ENCODE data around the gene PITPNB.

Gene PITPNB

GRCh38 chr22:27808451-27809225 lies 110.4 kb downstream of the PITPNB start:
- Histone ChIP-seq H3F3A (ENCODE audit: insufficient read depth, low read length) (no peaks in the 10 kb centered on the region), H4K20me1 (ENCODE audit: insufficient read depth, low read length) (no peaks in the 10 kb centered on the region), H3K4me1 (ENCODE audit: insufficient read depth, low read length, severe bottlenecking) (no peaks in the 10 kb centered on the region), H3K79me2 (ENCODE audit: insufficient read depth, low read length) (no peaks in the 10 kb centered on the region), H3K4me2 (ENCODE audit: low read length) (no peak overlapping the region), H3K9me2 (ENCODE audit: low read depth, low read length) (no peaks in the 10 kb centered on the region), H3K9ac (ENCODE audit: low read length) (no peak overlapping the region), H3K9me3 (ENCODE audit: low read length) (no peaks in the 10 kb centered on the region), H3K27me3 (ENCODE audit: insufficient read depth, low read length) (no peaks in the 10 kb centered on the region), H3K36me3 (ENCODE audit: insufficient read depth, low read length) (no peaks in the 10 kb centered on the region), H2AFZ (ENCODE audit: low read length) (no peak overlapping the region), H3K27ac (ENCODE audit: low read depth, low read length, poor library complexity, severe bottlenecking) (no peak overlapping the region), H3K4me3 (ENCODE audit: low read depth, low read length, poor library complexity, severe bottlenecking) (no peak overlapping the region)
- TF ChIP-seq EZH2 (IDR thresholded peaks at IDR 0.05; ENCODE audit: borderline replicate concordance, low read length), result no peak
- TF ChIP-seq CTCF (IDR thresholded peaks at IDR 0.05; ENCODE audit: low read length), result no peak

DNA sequence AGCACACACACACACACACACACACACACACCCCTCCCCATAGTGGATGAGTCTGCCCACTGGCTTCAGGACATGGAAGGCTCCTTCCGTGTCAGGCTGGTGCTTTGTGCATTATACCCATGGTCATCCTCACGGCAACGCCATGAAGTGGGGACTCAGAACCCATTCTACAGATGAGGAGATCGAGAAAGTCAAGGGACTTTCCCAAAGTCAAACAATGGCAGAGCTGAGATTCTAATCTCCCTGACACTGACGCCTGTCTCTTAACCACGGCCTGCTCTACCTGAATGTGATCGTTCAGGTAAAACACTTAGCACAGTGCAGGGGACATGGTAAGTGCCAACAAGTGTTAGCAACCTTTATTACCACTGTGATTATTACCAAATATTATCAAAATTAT lies 113.2 kb downstream of the PITPNB start:
- Histone ChIP-seq H3K4me2 (ENCODE audit: low read length) (no peak overlapping the region), H3K9ac (ENCODE audit: low read length) (no peak overlapping the region), H2AFZ (ENCODE audit: low read length) (no peak overlapping the region), H3K9me2 (ENCODE audit: low read depth, low read length) (no peaks in the 10 kb centered on the region), H3K9me3 (ENCODE audit: low read length) (no peaks in the 10 kb centered on the region), H3F3A (ENCODE audit: insufficient read depth, low read length) (no peaks in the 10 kb centered on the region), H3K79me2 (ENCODE audit: insufficient read depth, low read length) (no peaks in the 10 kb centered on the region), H3K27me3 (ENCODE audit: insufficient read depth, low read length) (no peaks in the 10 kb centered on the region), H3K36me3 (ENCODE audit: insufficient read depth, low read length) (no peaks in the 10 kb centered on the region), H3K4me1 (ENCODE audit: insufficient read depth, low read length, severe bottlenecking) (no peaks in the 10 kb centered on the region), H3K27ac (ENCODE audit: low read depth, low read length, poor library complexity, severe bottlenecking) (no peak overlapping the region), H4K20me1 (ENCODE audit: insufficient read depth, low read length) (no peaks in the 10 kb centered on the region), H3K4me3 (ENCODE audit: low read depth, low read length, poor library complexity, severe bottlenecking) (no peak overlapping the region)
- TF ChIP-seq CTCF (IDR thresholded peaks at IDR 0.05; ENCODE audit: low read length) (no peak), EZH2 (IDR thresholded peaks at IDR 0.05; ENCODE audit: borderline replicate concordance, low read length) (no peak)

- Histone ChIP-seq H3K4me1 (ENCODE audit: insufficient read depth, low read length, severe bottlenecking) (no peaks in the 10 kb centered on the region), H3K4me2 (ENCODE audit: low read length) (no peak overlapping the region), H3K27me3 (ENCODE audit: insufficient read depth, low read length) (no peaks in the 10 kb centered on the region), H3K9ac (ENCODE audit: low read length) (no peak overlapping the region), H4K20me1 (ENCODE audit: insufficient read depth, low read length) (no peaks in the 10 kb centered on the region), H3K36me3 (ENCODE audit: insufficient read depth, low read length) (no peaks in the 10 kb centered on the region), H3K9me2 (ENCODE audit: low read depth, low read length) (no peaks in the 10 kb centered on the region), H2AFZ (ENCODE audit: low read length) (no peak overlapping the region), H3F3A (ENCODE audit: insufficient read depth, low read length) (no peaks in the 10 kb centered on the region), H3K27ac (ENCODE audit: low read depth, low read length, poor library complexity, severe bottlenecking) (no peak overlapping the region), H3K9me3 (ENCODE audit: low read length) (no peaks in the 10 kb centered on the region), H3K79me2 (ENCODE audit: insufficient read depth, low read length) (no peaks in the 10 kb centered on the region), H3K4me3 (ENCODE audit: low read depth, low read length, poor library complexity, severe bottlenecking) (no peak overlapping the region)
- TF ChIP-seq EZH2 (IDR thresholded peaks at IDR 0.05; ENCODE audit: borderline replicate concordance, low read length) (no peak), CTCF (IDR thresholded peaks at IDR 0.05; ENCODE audit: low read length) (peak; percentile 67)
Measured at GRCh38 chr22:27804470-27805297, 114.4 kb downstream of the PITPNB start.
